Right lobe of liver (tissue), 4 donors: ENCODE results near the gene CENPP.

ENCODE experiments used
- CTCF ChIP-seq, 4 donors: fragments of 200-600 bp in 3 of 4; fragments of 450-650 bp in 1 of 4; IDR thresholded peaks; one replicate each; pipeline versions ENCODE4 v1.5.1 to v1.8.0; 2016 to 2022; ENCODE audit warnings: antibody characterized with exemption in 4 of 4, mild to moderate bottlenecking in 2 of 4
- POLR2A ChIP-seq: fragments of 450-650 bp; IDR thresholded peaks from one replicate; pipeline ENCODE4 v1.6.1; 2017; ENCODE audit warnings: antibody characterized with exemption, mild to moderate bottlenecking
- donor health status: DM: no; HTN: no; CAD: no.
- donor health status: DM: no; HTN: no; CAD: no.
- donor health status: DM: no; HTN: yes; CAD: no.

GRCh38 chr9:92328225-92328624, 2.5 kb downstream of the CENPP start:
- TF ChIP-seq POLR2A (no peak), CTCF (IDR thresholded peaks at IDR 0.05) (no peak)
